ENCODE data around the gene CEP135. TPM values are rescaled to one million over a fixed set of nuclear protein-coding genes. Genes with fewer than 3 reads are reported as not detected.
A peak's percentile ranks its signal among the peaks of the same experiment; 100 is the strongest.

CEP135 gene
- total and polyA plus RNA-seq, 4 donors: 2.2 to 23.0 (median 5.1) TPM

GRCh38 chr4:56077676-56078075 lies 128.9 kb downstream of the CEP135 start:
- peak in 1 of 3 donors; percentile 15 for DNase-seq
- peaks cover 0 to 2% (median 0%) of the 10 kb centered on the region in 4 donors for H3K36me3 ChIP-seq (ENCODE audit: control insufficient read depth in 4 of 4, insufficient read depth in 4 of 4, low read length in 4 of 4)
- no peak overlapping the region for H3K27ac ChIP-seq (ENCODE audit: low read depth in 1 of 2, low read length in 1 of 2)
- ATAC-seq (ENCODE audit: insufficient read depth, low FRiP score): no peak
- no peaks in the 10 kb centered on the region for H3K27me3 ChIP-seq (ENCODE audit: control insufficient read depth in 3 of 3, insufficient read depth in 3 of 3, low read length in 2 of 3)
- no peak overlapping the region for H3K4me3 ChIP-seq
- WGBS, 2 donors: 75 to 92% methylated on average over 2 of the region's 2 CpGs
- H3K9ac ChIP-seq (ENCODE audit: insufficient read depth in 1 of 2, low read length in 2 of 2): no peak overlapping the region
- H3K4me1 ChIP-seq (ENCODE audit: control insufficient read depth in 5 of 5, insufficient read depth in 5 of 5, low read length in 5 of 5): no peaks in the 10 kb centered on the region
- TF ChIP-seq CTCF (IDR thresholded peaks at IDR 0.05; ENCODE audit: control extremely low read depth, extremely low read depth): no peak
- H3K9me3 ChIP-seq (ENCODE audit: control insufficient read depth in 4 of 4, insufficient read depth in 3 of 4, low read length in 3 of 4): peaks cover 0 to 6% (median 2%) of the 10 kb centered on the region in 4 donors

- H3K36me3 ChIP-seq (ENCODE audit: control insufficient read depth in 4 of 4, insufficient read depth in 4 of 4, low read length in 4 of 4): peaks cover 0 to 2% (median 0%) of the 10 kb centered on the region in 4 donors
- no peak for TF ChIP-seq CTCF (IDR thresholded peaks at IDR 0.05; ENCODE audit: control extremely low read depth, extremely low read depth)
- peaks cover 0 to 6% (median 2%) of the 10 kb centered on the region in 4 donors for H3K9me3 ChIP-seq (ENCODE audit: control insufficient read depth in 4 of 4, insufficient read depth in 3 of 4, low read length in 3 of 4)
- no peak overlapping the region for H3K27ac ChIP-seq (ENCODE audit: low read depth in 1 of 2, low read length in 1 of 2)
- DNase-seq: peak in 1 of 3 donors; percentile 27
- ATAC-seq (ENCODE audit: insufficient read depth, low FRiP score): no peak
- no peaks in the 10 kb centered on the region for H3K27me3 ChIP-seq (ENCODE audit: control insufficient read depth in 3 of 3, insufficient read depth in 3 of 3, low read length in 2 of 3)
- H3K4me3 ChIP-seq: no peak overlapping the region
- no peak overlapping the region for H3K9ac ChIP-seq (ENCODE audit: insufficient read depth in 1 of 2, low read length in 2 of 2)
- WGBS, 2 donors: 61 to 82% methylated on average over 4 of the region's 4 CpGs
- no peaks in the 10 kb centered on the region for H3K4me1 ChIP-seq (ENCODE audit: control insufficient read depth in 5 of 5, insufficient read depth in 5 of 5, low read length in 5 of 5)
These were observed 130.1 kb downstream of the CEP135 start for GRCh38 chr4:56078866-56079265.

- TF ChIP-seq CTCF (IDR thresholded peaks at IDR 0.05; ENCODE audit: control extremely low read depth, extremely low read depth): no peak
- ATAC-seq (ENCODE audit: insufficient read depth, low FRiP score) (no peak), DNase-seq (no peak)
- Histone ChIP-seq H3K9ac (ENCODE audit: insufficient read depth in 1 of 2, low read length in 2 of 2) (no peak overlapping the region), H3K27me3 (ENCODE audit: control insufficient read depth in 3 of 3, insufficient read depth in 3 of 3, low read length in 2 of 3) (no peaks in the 10 kb centered on the region), H3K27ac (ENCODE audit: low read depth in 1 of 2, low read length in 1 of 2) (no peak overlapping the region), H3K9me3 (ENCODE audit: control insufficient read depth in 4 of 4, insufficient read depth in 3 of 4, low read length in 3 of 4) (peaks cover 0 to 6% (median 2%) of the 10 kb centered on the region in 4 donors), H3K36me3 (ENCODE audit: control insufficient read depth in 4 of 4, insufficient read depth in 4 of 4, low read length in 4 of 4) (peaks cover 0 to 2% (median 0%) of the 10 kb centered on the region in 4 donors), H3K4me3 (no peak overlapping the region), H3K4me1 (ENCODE audit: control insufficient read depth in 5 of 5, insufficient read depth in 5 of 5, low read length in 5 of 5) (peaks cover 0 to 2% (median 0%) of the 10 kb centered on the region in 5 donors)
- WGBS, 2 donors: 66 to 80% methylated on average over 4 of the region's 4 CpGs
These were observed 131.6 kb downstream of the CEP135 start for GRCh38 chr4:56080384-56080783.

GRCh38 chr4:56082829-56083228 lies 134.1 kb downstream of the CEP135 start:
- Histone ChIP-seq H3K27ac (ENCODE audit: low read depth in 1 of 2, low read length in 1 of 2) (no peak overlapping the region), H3K9me3 (ENCODE audit: control insufficient read depth in 4 of 4, insufficient read depth in 3 of 4, low read length in 3 of 4) (peaks cover 0 to 1% (median 0%) of the 10 kb centered on the region in 4 donors), H3K4me1 (ENCODE audit: control insufficient read depth in 5 of 5, insufficient read depth in 5 of 5, low read length in 5 of 5) (peaks cover 0 to 5% (median 0%) of the 10 kb centered on the region in 5 donors), H3K4me3 (no peak overlapping the region), H3K27me3 (ENCODE audit: control insufficient read depth in 3 of 3, insufficient read depth in 3 of 3, low read length in 2 of 3) (no peaks in the 10 kb centered on the region), H3K36me3 (ENCODE audit: control insufficient read depth in 4 of 4, insufficient read depth in 4 of 4, low read length in 4 of 4) (no peaks in the 10 kb centered on the region), H3K9ac (ENCODE audit: insufficient read depth in 1 of 2, low read length in 2 of 2) (no peak overlapping the region)
- no peak for DNase-seq
- no peak for ATAC-seq (ENCODE audit: insufficient read depth, low FRiP score)
- TF ChIP-seq CTCF (IDR thresholded peaks at IDR 0.05; ENCODE audit: control extremely low read depth, extremely low read depth): no peak
